ENCODE results near the gene CTSV.
A peak's percentile ranks its signal among the peaks of the same experiment; 100 is the strongest.
"Not testable (repeated sequence)": the region's sequence is repeated elsewhere in the genome, so short reads cannot be mapped to it uniquely, and the experiment has no call there.

CTSV gene
- long read RNA-seq, donor 1, transcript CTSV-201 (8 exons, 1,546 nt): major isoform, 6 of 16 reads
- long read RNA-seq, donor 1, partial matches to known transcripts: 10 of 16 reads
- long read RNA-seq, donor 1, other reads (novel, unspliced or antisense): 0 of 16 reads
- long read RNA-seq, donor 2, transcript CTSV-201 (8 exons, 1,546 nt): major isoform, 8 of 16 reads
- long read RNA-seq, donor 2, partial matches to known transcripts: 8 of 16 reads
- long read RNA-seq, donor 2, other reads (novel, unspliced or antisense): 0 of 16 reads
- long read RNA-seq, donor 3, transcript CTSV-201 (8 exons, 1,546 nt): major isoform, 5 of 5 reads
- long read RNA-seq, donor 3, partial matches to known transcripts: 0 of 5 reads
- long read RNA-seq, donor 3, other reads (novel, unspliced or antisense): 0 of 5 reads
- long read RNA-seq, donor 4, partial matches to known transcripts: 21 of 25 reads
- long read RNA-seq, donor 4, other reads (novel, unspliced or antisense): 0 of 25 reads
- long read RNA-seq, donor 5, transcript CTSV-201 (8 exons, 1,546 nt): major isoform, 14 of 32 reads
- long read RNA-seq, donor 5, partial matches to known transcripts: 18 of 32 reads
- long read RNA-seq, donor 5, other reads (novel, unspliced or antisense): 0 of 32 reads
- long read RNA-seq, donor 6, transcript CTSV-201 (8 exons, 1,546 nt): major isoform, 6 of 6 reads
- long read RNA-seq, donor 6, partial matches to known transcripts: 0 of 6 reads
- long read RNA-seq, donor 6, other reads (novel, unspliced or antisense): 0 of 6 reads
- long read RNA-seq, donor 7, transcript CTSV-201 (8 exons, 1,546 nt): major isoform, 14 of 29 reads
- long read RNA-seq, donor 7, partial matches to known transcripts: 15 of 29 reads
- long read RNA-seq, donor 7, other reads (novel, unspliced or antisense): 0 of 29 reads
- long read RNA-seq, donor 8, transcript CTSV-201 (8 exons, 1,546 nt): major isoform, 10 of 15 reads
- long read RNA-seq, donor 8, partial matches to known transcripts: 5 of 15 reads
- long read RNA-seq, donor 8, other reads (novel, unspliced or antisense): 0 of 15 reads

- peak; percentile 93 for DNase-seq
Measured at GRCh38 chr9:97038611-97039513, at the start of gene CTSV. CTSV (minus strand) TSS chr9:97039142; CDS start chr9:97038043, 1,099 bp downstream.

- DNase-seq: not testable (repeated sequence)
Measured at GRCh38 chr9:97087668-97088215, 48.8 kb upstream of the CTSV start.

GRCh38 chr9:97084562-97084991 is 45.6 kb upstream of the CTSV start:
- not testable (repeated sequence) for DNase-seq

DNA sequence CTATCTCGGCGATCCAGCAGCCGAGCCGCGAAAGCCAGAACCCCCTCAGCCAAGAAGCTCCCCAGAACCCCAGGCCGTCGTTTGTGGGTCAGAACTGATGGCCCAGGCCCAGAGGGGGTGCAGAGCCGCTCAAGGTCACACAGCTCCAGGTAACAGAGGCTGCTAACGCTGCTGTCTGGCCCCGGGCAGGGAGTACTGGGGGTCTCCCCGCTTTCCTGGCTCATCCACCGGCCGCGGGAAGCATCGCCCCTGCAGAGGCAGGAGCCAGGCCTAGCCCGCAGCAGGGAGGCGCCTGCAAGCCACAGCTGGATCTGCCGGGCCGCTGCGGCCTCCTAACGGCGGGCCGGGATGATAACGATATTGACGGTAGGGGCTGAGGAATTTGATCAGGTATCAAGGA is 39.4 kb upstream of the CTSV start:
- no peak for DNase-seq

- peak; percentile 19 for DNase-seq
Measured at GRCh38 chr9:97077452-97078295, 38.7 kb upstream of the CTSV start.

- peak; percentile 29 for DNase-seq
Measured at GRCh38 chr9:97076731-97077451, 37.9 kb upstream of the CTSV start.

GRCh38 chr9:97076238-97076637 is 37.3 kb upstream of the CTSV start:
- DNase-seq: peak; percentile 21

- DNase-seq: no peak
Measured at GRCh38 chr9:97075289-97075985, 36.5 kb upstream of the CTSV start.

- no peak for DNase-seq
Measured at GRCh38 chr9:97073506-97073905, 34.6 kb upstream of the CTSV start.

GRCh38 chr9:97072285-97072776 is 33.4 kb upstream of the CTSV start:
- no peak for DNase-seq

DNA sequence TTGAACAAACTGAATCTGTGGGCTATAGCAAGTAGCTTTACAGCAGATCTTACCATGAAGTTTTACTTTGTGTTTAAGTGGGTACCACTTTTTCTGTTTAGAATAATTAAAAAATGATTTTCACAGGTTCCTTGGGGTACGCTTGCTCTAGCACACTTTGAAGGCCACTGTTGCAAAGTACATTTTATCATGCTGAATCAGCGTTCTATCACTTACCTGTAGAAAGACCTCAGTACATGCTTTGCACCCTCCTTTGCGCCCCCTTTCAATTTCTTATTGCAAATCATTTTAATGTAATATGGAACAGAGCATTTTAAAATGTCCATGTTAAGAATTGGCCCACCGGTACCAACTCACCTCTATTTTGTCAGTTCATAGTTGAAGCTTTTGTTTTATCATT is 31.4 kb upstream of the CTSV start:
- DNase-seq: not testable (repeated sequence)

DNA sequence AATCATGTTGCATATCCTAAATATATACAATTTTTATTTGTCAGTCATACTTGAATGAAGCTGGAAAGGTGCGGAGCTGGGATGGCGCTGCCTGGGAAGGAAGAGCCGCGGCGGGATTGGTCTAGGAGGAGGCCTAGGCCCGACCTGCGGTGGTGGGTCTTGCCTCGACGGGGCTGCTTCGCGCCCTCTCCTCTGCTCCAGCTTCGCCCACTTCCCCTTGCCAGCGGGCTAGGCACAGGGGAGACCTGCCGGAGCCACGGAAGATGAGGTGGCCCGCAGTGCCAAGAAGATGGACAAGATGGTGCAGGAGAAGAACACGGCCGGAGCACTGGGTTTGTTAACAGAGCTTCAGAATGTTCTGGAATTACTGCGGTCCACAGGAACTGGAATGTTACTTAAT is 28.5 kb upstream of the CTSV start:
- no peak for DNase-seq

DNA sequence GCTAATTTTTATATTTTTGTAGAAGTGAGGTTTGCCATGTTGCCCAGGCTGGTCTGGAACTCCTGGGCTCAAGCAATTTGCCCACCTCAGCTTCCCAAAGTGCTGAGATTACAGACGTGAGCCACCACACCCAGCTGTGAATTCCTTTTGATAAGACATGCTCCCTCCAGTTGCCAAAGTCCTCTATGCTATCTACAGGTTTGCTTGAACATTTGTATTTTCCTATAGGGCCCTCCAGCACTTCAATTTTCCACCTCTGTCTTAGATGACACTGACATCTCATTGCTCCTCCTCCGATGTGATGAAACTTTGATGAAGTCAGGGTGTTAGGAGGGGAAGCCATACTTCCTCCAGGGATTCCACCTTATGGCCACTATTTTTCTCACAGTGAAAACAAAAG is 25.2 kb upstream of the CTSV start:
- DNase-seq: no peak

DNA sequence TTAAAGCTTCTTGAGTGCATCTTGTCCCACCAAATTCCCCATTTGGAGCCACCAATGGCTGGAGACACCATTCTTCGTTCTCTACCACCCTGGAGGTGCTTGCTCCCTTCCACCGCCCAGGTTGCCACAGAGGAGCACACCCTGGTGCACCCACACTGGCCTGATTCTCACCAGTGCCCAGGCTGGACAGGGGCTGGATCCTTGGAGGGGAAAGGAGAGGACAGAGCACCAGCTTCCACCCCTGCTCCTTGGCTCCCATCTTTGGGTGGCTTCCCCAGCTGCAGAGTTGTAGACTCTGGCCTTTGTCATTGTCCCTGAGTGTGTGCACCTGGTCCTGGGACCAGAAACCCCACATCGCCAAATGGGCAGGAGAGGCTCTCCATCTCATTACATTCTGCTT is 21.9 kb upstream of the CTSV start:
- no peak for DNase-seq

- DNase-seq: no peak
Measured at GRCh38 chr9:97059626-97060025, 20.7 kb upstream of the CTSV start.

DNA sequence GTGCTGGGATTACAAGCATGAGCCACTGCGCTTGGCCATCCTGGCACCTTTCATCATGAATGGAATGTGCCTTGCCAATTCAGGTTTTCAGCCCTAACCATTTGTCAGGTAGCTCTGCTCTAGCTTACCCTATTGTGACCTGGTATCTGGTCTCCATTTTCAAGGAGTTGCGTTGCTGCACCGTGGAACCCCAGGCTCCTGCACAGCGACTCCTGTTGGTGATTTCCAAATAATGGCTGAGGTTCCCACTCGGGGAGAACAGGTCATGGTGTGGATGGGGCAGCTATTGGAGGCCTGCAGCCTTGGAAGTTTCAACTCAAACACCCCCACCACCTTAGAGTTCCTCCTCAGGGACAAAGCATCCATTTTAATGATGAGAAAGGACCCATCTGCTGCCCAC is 18.7 kb upstream of the CTSV start:
- no peak for DNase-seq

DNA sequence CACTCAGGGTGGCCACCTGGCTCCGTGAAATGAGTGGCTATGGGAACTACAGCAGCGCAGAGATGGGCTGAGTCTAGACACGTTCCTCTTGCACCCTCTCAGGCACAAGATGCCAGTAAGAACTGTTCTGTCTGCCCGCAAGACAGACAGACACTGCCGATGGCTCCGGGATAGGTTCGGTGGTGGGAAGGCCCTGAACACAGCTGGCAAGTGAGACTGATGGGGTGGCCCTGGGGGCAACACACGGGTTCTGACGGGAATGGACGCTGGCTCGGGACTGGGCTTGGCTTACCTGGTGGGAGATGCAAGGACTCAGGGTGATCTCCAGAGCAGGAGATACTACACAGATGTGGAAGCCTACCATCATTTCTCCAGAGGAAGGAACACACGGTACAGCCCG is 16.9 kb upstream of the CTSV start:
- DNase-seq: not testable (repeated sequence)

DNA sequence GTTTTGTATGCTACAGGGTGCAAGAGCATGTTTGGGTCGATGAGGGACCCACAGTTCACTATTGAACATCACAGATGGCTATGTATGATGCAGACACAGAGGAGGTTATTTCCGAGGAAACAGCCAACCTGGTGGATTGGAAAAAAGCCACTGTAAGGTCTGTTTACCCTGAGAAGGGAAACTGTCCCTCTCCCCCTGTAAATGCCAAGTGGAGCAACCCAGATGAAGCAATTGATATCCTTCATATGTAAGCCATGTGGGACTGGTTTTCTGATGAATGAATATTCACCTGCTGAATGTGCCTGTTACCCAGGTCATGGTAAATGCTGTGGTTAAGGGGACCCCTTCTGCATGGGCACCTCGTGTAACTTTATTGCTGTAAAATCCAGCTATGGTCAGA is 14.8 kb upstream of the CTSV start:
- no peak for DNase-seq

GRCh38 chr9:97052735-97053134 is 13.8 kb upstream of the CTSV start:
- no peak for DNase-seq
